Adipose tissue (tissue), 3 donors: ENCODE results near the gene AK4. TPM values are rescaled to one million over a fixed set of nuclear protein-coding genes. Genes with fewer than 3 reads are reported as not detected.

Experiments used
- polyA plus RNA-seq, 3 donors: library from polyadenylated mRNA; stranded (reverse); fragments of 200-250 nt; gene quantifications; one replicate each; pipeline ENCODE4 v1.2.3, GENCODE V29; 2013
- donor health status: healthy with polysubstance abuse.
- donor health status: Bipolar disorder and iron deficiency.
- donor health status: healthy.

AK4 gene
- polyA plus RNA-seq, 3 donors: 4.6 to 62.7 (median 19.3) TPM

Other genes with a start within 250 kb of the AK4 start
- gene JAK1, start 181.7 kb upstream of the AK4 start, polyA plus RNA-seq: 10 to 100 TPM; 29.5 to 79.6 (median 73.2) TPM
- gene DNAJC6, start 161.3 kb downstream of the AK4 start, polyA plus RNA-seq: under 1 TPM; 0.56 to 0.95 (median 0.62) TPM